Endothelial cell of umbilical vein (primary cell): ENCODE data around the gene C4orf50.

Source experiments
- EZH2 ChIP-seq: IDR thresholded peaks from 2 replicates; pipeline ENCODE4 v1.6.1; 2012; ENCODE audit warnings: borderline replicate concordance, low read depth, mild to moderate bottlenecking, moderate library complexity, low read length, inconsistent platforms; ENCODE audit not compliant: severe bottlenecking
- FOS ChIP-seq: IDR thresholded peaks from 2 replicates; pipeline ENCODE4 v1.6.1; 2011; ENCODE audit warnings: mild to moderate bottlenecking, low read length, moderate library complexity, borderline replicate concordance; ENCODE audit not compliant: insufficient read depth
- POLR2A ChIP-seq: IDR thresholded peaks from 2 replicates; pipeline ENCODE4 v1.6.1; 2012; ENCODE audit warnings: low read depth, mild to moderate bottlenecking, control low read depth, low read length
- POLR2AphosphoS5 ChIP-seq: IDR thresholded peaks from 2 replicates; pipeline ENCODE4 v1.6.1; 2012; ENCODE audit warnings: low read depth, mild to moderate bottlenecking, control low read depth, low read length, moderate library complexity; ENCODE audit not compliant: insufficient read depth
- TF ChIP-seq, protein P1 (sequence below), 2 donors: IDR thresholded peaks; 1 replicate in 1 of 2; 2 replicates in 1 of 2; pipeline ENCODE4 v1.5.1; 2011; ENCODE audit warnings: low read length in 2 of 2, mild to moderate bottlenecking in 2 of 2, moderate library complexity in 2 of 2, control low read depth in 1 of 2, inconsistent platforms in 1 of 2, low read depth in 1 of 2; ENCODE audit not compliant: insufficient read depth in 1 of 2; ENCODE audit errors: extremely low read depth in 1 of 2

DNA sequence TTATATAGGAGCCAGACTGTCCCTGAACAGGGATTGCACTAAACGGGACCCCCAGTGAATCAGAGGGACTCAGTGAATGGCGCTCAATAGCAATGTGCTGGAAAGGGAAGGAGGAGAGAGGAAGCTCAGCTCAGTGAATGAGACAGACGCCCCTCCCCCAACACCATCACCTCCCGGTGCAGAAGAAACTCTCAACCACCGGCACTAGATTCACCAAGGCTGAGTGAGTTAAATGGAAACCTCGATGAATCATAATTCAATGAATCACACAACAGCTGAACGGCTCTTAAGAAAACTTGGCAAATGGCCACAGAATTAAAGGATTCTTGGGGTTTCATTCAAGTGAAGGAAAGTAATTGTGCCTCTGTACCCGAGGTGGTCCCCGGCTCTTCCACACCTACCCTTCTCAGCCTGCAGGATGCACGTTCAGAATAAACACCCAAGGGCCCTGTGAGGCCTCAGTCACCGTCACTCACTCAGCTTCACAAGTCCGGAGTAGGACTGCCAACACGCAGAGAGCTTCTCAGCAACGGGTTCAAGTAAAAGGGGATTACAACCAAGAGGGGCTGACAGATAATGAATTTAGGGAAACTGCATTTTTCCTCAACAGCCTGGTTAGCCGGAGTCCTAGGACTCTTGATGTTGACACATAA, 154.6 kb downstream of the C4orf50 start:
- TF ChIP-seq, protein P1, sequence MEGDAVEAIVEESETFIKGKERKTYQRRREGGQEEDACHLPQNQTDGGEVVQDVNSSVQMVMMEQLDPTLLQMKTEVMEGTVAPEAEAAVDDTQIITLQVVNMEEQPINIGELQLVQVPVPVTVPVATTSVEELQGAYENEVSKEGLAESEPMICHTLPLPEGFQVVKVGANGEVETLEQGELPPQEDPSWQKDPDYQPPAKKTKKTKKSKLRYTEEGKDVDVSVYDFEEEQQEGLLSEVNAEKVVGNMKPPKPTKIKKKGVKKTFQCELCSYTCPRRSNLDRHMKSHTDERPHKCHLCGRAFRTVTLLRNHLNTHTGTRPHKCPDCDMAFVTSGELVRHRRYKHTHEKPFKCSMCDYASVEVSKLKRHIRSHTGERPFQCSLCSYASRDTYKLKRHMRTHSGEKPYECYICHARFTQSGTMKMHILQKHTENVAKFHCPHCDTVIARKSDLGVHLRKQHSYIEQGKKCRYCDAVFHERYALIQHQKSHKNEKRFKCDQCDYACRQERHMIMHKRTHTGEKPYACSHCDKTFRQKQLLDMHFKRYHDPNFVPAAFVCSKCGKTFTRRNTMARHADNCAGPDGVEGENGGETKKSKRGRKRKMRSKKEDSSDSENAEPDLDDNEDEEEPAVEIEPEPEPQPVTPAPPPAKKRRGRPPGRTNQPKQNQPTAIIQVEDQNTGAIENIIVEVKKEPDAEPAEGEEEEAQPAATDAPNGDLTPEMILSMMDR (IDR thresholded peaks at IDR 0.05; ENCODE audit: extremely low read depth in 1 of 2, insufficient read depth in 1 of 2, low read depth in 1 of 2, low read length in 2 of 2) = no peak
- TF ChIP-seq EZH2 (no peak), FOS (peak; percentile 88), POLR2A (no peak), POLR2AphosphoS5 (no peak)
